Glutamatergic neuron (in vitro differentiated cells): Measurements from ENCODE around the gene VWA3B. TPM values are rescaled to one million over a fixed set of nuclear protein-coding genes. Genes with fewer than 3 reads are reported as not detected.
"Not testable (repeated sequence)": the region's sequence is repeated elsewhere in the genome, so short reads cannot be mapped to it uniquely, and the experiment has no call there.

Experiments
- DNase-seq: peaks from one replicate; pipeline ENCODE4 v3.0.0; 2022
- H3K27ac Mint-ChIP-seq: one replicate; pipeline ENCODE4 v1.8.0; 2020; ENCODE audit warnings: mild to moderate bottlenecking, mixed read lengths, inconsistent platforms; ENCODE audit not compliant: unreplicated experiment
- H3K27me3 Mint-ChIP-seq: one replicate; pipeline ENCODE4 v1.8.0; 2020; ENCODE audit warnings: mild to moderate bottlenecking, moderate library complexity, mixed read lengths, inconsistent platforms; ENCODE audit not compliant: unreplicated experiment
- H3K36me3 Mint-ChIP-seq: one replicate; pipeline ENCODE4 v1.8.0; 2020; ENCODE audit warnings: mild to moderate bottlenecking, mixed read lengths, inconsistent platforms; ENCODE audit not compliant: unreplicated experiment
- H3K4me1 Mint-ChIP-seq: one replicate; pipeline ENCODE4 v1.8.0; 2020; ENCODE audit warnings: mild to moderate bottlenecking, low read depth, mixed read lengths, inconsistent platforms; ENCODE audit not compliant: unreplicated experiment
- H3K4me3 Mint-ChIP-seq: one replicate; pipeline ENCODE4 v1.8.0; 2020; ENCODE audit warnings: mild to moderate bottlenecking, mixed read lengths, inconsistent platforms; ENCODE audit not compliant: unreplicated experiment
- H3K9me3 Mint-ChIP-seq: one replicate; pipeline ENCODE4 v1.8.0; 2020; ENCODE audit warnings: mild to moderate bottlenecking, moderate library complexity, mixed read lengths, inconsistent platforms; ENCODE audit not compliant: unreplicated experiment
- CTCF ChIP-seq: fragments of 200-600 bp; sonication (generic); IDR thresholded peaks from one replicate; pipeline ENCODE4 v1.5.0; 2021; ENCODE audit not compliant: partially characterized antibody, unreplicated experiment
- total RNA-seq: library from RNA; stranded (reverse); fragmentation: NEBNext Ultra II Directional; extraction: Animal tissue kit (Norgen Biotek cat#: 25700); gene quantifications from one replicate; pipeline ENCODE4 v1.2.1, GENCODE V29; 2021; ENCODE audit not compliant: unreplicated experiment

Gene VWA3B
- total RNA-seq, 1 donor from 2014 or later: not detected

GRCh38 chr2:98140210-98140609 is 53.2 kb downstream of the VWA3B start:
- H3K36me3 Mint-ChIP-seq: peaks cover 6% of the 10 kb centered on the region
- no peak overlapping the region for H3K4me3 Mint-ChIP-seq
- H3K27me3 Mint-ChIP-seq: peaks cover 8% of the 10 kb centered on the region
- peaks cover 10% of the 10 kb centered on the region for H3K9me3 Mint-ChIP-seq
- H3K4me1 Mint-ChIP-seq: peaks cover 11% of the 10 kb centered on the region
- H3K27ac Mint-ChIP-seq: no peak overlapping the region
- no peak for DNase-seq
- no peak for TF ChIP-seq CTCF

GRCh38 chr2:98142106-98142791 is 55.3 kb downstream of the VWA3B start:
- peaks cover 6% of the 10 kb centered on the region for H3K36me3 Mint-ChIP-seq
- peaks cover 11% of the 10 kb centered on the region for H3K4me1 Mint-ChIP-seq
- peaks cover 8% of the 10 kb centered on the region for H3K27me3 Mint-ChIP-seq
- H3K4me3 Mint-ChIP-seq: peak overlapping the region; percentile 69
- no peak for TF ChIP-seq CTCF
- peak overlapping the region; percentile 64 for H3K27ac Mint-ChIP-seq
- H3K9me3 Mint-ChIP-seq: peaks cover 10% of the 10 kb centered on the region
- DNase-seq: no peak

GRCh38 chr2:98145070-98145469 is 58.1 kb downstream of the VWA3B start:
- peaks cover 11% of the 10 kb centered on the region for H3K4me1 Mint-ChIP-seq
- peaks cover 6% of the 10 kb centered on the region for H3K36me3 Mint-ChIP-seq

GRCh38 chr2:98147900-98148299 is 60.9 kb downstream of the VWA3B start:
- not testable (repeated sequence) for H3K4me1 Mint-ChIP-seq, H3K27me3 Mint-ChIP-seq, DNase-seq, H3K27ac Mint-ChIP-seq, H3K36me3 Mint-ChIP-seq, H3K9me3 Mint-ChIP-seq, H3K4me3 Mint-ChIP-seq

More at GRCh38 chr2:98145070-98145469, 58.1 kb downstream of the VWA3B start:
- peaks cover 6% of the 10 kb centered on the region for H3K27me3 Mint-ChIP-seq
- TF ChIP-seq CTCF: no peak
- peaks cover 6% of the 10 kb centered on the region for H3K9me3 Mint-ChIP-seq
- H3K27ac Mint-ChIP-seq: no peak overlapping the region
- DNase-seq: no peak
- no peak overlapping the region for H3K4me3 Mint-ChIP-seq

GRCh38 chr2:98148595-98149332 is 61.8 kb downstream of the VWA3B start:
- Mint-ChIP-seq H3K4me3 (no peak overlapping the region), H3K4me1 (no peaks in the 10 kb centered on the region), H3K36me3 (no peaks in the 10 kb centered on the region), H3K27ac (no peak overlapping the region), H3K9me3 (no peaks in the 10 kb centered on the region), H3K27me3 (no peaks in the 10 kb centered on the region)
- TF ChIP-seq CTCF: no peak
- no peak for DNase-seq
